GM23338 (cell line): ENCODE measurements around the gene S100A3. TPM values are rescaled to one million over a fixed set of nuclear protein-coding genes. Genes with fewer than 3 reads are reported as not detected.

Source experiments
- ATAC-seq: fragments of 200-7000 bp; cut with Tn5 transposase; 3 replicates; pipeline ENCODE4 v1.9.1; 2020
- DNase-seq: peaks from one replicate; pipeline ENCODE4 v3.0.0-alpha.2; 2015; ENCODE audit warnings: low spot score
- H2AFZ ChIP-seq: fragments of 200-600 bp; sonication (generic); 2 replicates; pipeline ENCODE4 v1.8.0; 2016; ENCODE audit warnings: antibody characterized with exemption, mild to moderate bottlenecking, moderate library complexity
- H3F3A ChIP-seq: fragments of 200-600 bp; sonication (generic); replicated peaks from 2 replicates; pipeline ENCODE4 v1.8.0; 2017; ENCODE audit warnings: antibody characterized with exemption, mixed run types, low read depth
- H3K27ac ChIP-seq: fragments of 200-600 bp; sonication (generic); 2 replicates; pipeline ENCODE4 v1.6.1; 2016; ENCODE audit warnings: low read depth
- H3K27me3 ChIP-seq: fragments of 200-600 bp; sonication (generic); 2 replicates; pipeline ENCODE4 v1.8.0; 2016; ENCODE audit warnings: mild to moderate bottlenecking, mixed run types, moderate library complexity; ENCODE audit not compliant: insufficient read depth
- H3K36me3 ChIP-seq: fragments of 200-600 bp; sonication (generic); 2 replicates; pipeline ENCODE4 v1.8.0; 2016; ENCODE audit warnings: mild to moderate bottlenecking; ENCODE audit not compliant: insufficient read depth
- H3K4me1 ChIP-seq: fragments of 200-600 bp; sonication (generic); 2 replicates; pipeline ENCODE4 v1.8.0; 2016; ENCODE audit warnings: mild to moderate bottlenecking, moderate library complexity; ENCODE audit not compliant: insufficient read depth
- H3K4me2 ChIP-seq: fragments of 200-600 bp; sonication (generic); 2 replicates; pipeline ENCODE4 v1.7.1; 2017; ENCODE audit warnings: mixed run types
- H3K4me3 ChIP-seq: fragments of 200-600 bp; sonication (generic); 2 replicates; pipeline ENCODE4 v1.6.1; 2016; ENCODE audit warnings: mixed run types
- H3K79me2 ChIP-seq: fragments of 200-600 bp; sonication (generic); replicated peaks from 2 replicates; pipeline ENCODE4 v1.8.0; 2017; ENCODE audit warnings: mild to moderate bottlenecking; ENCODE audit not compliant: insufficient read depth
- H3K9me2 ChIP-seq: fragments of 200-600 bp; sonication (generic); 2 replicates; pipeline ENCODE4 v1.8.0; 2017; ENCODE audit not compliant: insufficient read depth
- H4K20me1 ChIP-seq: fragments of 200-600 bp; sonication (generic); replicated peaks from 2 replicates; pipeline ENCODE4 v1.8.0; 2017; ENCODE audit warnings: mild to moderate bottlenecking; ENCODE audit not compliant: insufficient read depth
- H3K27ac Mint-ChIP-seq: 2 replicates; pipeline ENCODE4 v1.8.0; 2020; ENCODE audit warnings: inconsistent platforms, mild to moderate bottlenecking, moderate library complexity, mixed read lengths
- H3K27me3 Mint-ChIP-seq: 3 replicates; pipeline ENCODE4 v1.8.0; 2022; ENCODE audit warnings: low read depth, mild to moderate bottlenecking, moderate library complexity, mixed read lengths, inconsistent platforms; ENCODE audit not compliant: insufficient read depth, poor library complexity
- H3K36me3 Mint-ChIP-seq: 3 replicates; pipeline ENCODE4 v1.8.0; 2021; ENCODE audit warnings: low read depth, mild to moderate bottlenecking, inconsistent platforms, moderate library complexity, mixed read lengths
- H3K4me1 Mint-ChIP-seq: 3 replicates; pipeline ENCODE4 v1.8.0; 2020; ENCODE audit warnings: mild to moderate bottlenecking, inconsistent platforms, mixed read lengths
- H3K4me3 Mint-ChIP-seq: 3 replicates; pipeline ENCODE4 v1.8.0; 2021; ENCODE audit warnings: moderate library complexity, mild to moderate bottlenecking, inconsistent platforms, mixed read lengths
- H3K9me3 Mint-ChIP-seq: 3 replicates; pipeline ENCODE4 v1.8.0; 2020; ENCODE audit warnings: moderate library complexity, mild to moderate bottlenecking, inconsistent platforms, mixed read lengths
- CREB1 ChIP-seq: fragments of 250-450 bp; sonication (Bioruptor Pico); IDR thresholded peaks from 2 replicates; pipeline ENCODE4 v1.5.0; 2020; ENCODE audit warnings: low read depth, mild to moderate bottlenecking, moderate library complexity
- CTCF ChIP-seq, 2 experiments: fragments of 200-600 bp in 1 of 2; sonication (generic) in 1 of 2; conservative IDR thresholded peaks; 2 replicates each; pipeline versions ENCODE4 v1.5.1 to v1.6.1; 2016 to 2017; ENCODE audit warnings: antibody characterized with exemption in 2 of 2, low read depth in 2 of 2, mild to moderate bottlenecking in 2 of 2, moderate library complexity in 1 of 2
- ETS1 ChIP-seq: IDR thresholded peaks from 2 replicates; pipeline ENCODE4 v1.6.1; 2016; ENCODE audit warnings: antibody characterized with exemption
- EZH2 ChIP-seq: fragments of 200-600 bp; sonication (generic); IDR thresholded peaks from one replicate; pipeline ENCODE4 v1.8.0; 2017; ENCODE audit warnings: antibody characterized with exemption, mild to moderate bottlenecking, low read depth; ENCODE audit not compliant: unreplicated experiment
- EZH2phosphoT487 ChIP-seq: fragments of 200-600 bp; sonication (generic); IDR thresholded peaks from one replicate; pipeline ENCODE4 v1.8.1; 2018; ENCODE audit warnings: antibody characterized with exemption; ENCODE audit not compliant: unreplicated experiment
- JUNB ChIP-seq: IDR thresholded peaks from one replicate; pipeline ENCODE4 v1.6.1; 2016; ENCODE audit warnings: antibody characterized with exemption; ENCODE audit not compliant: unreplicated experiment
- NANOG ChIP-seq: IDR thresholded peaks from 2 replicates; pipeline ENCODE4 v1.6.1; 2016; ENCODE audit warnings: antibody characterized with exemption, borderline replicate concordance
- POLR2AphosphoS5 ChIP-seq: IDR thresholded peaks from 2 replicates; pipeline ENCODE4 v1.6.1; 2016; ENCODE audit warnings: antibody characterized with exemption, low read depth
- REST ChIP-seq: IDR thresholded peaks from one replicate; pipeline ENCODE4 v1.6.1; 2018; ENCODE audit warnings: antibody characterized with exemption; ENCODE audit not compliant: unreplicated experiment
- STAT1 ChIP-seq: IDR thresholded peaks from one replicate; pipeline ENCODE4 v1.6.1; 2016; ENCODE audit warnings: antibody characterized with exemption; ENCODE audit not compliant: unreplicated experiment
- ZNF114 ChIP-seq: fragments of 250-450 bp; sonication (Bioruptor Pico); IDR thresholded peaks from 2 replicates; pipeline ENCODE4 v1.5.0; 2020; ENCODE audit warnings: mild to moderate bottlenecking, moderate library complexity
- ZNF331 ChIP-seq: fragments of 250-450 bp; sonication (Bioruptor Pico); IDR thresholded peaks from 2 replicates; pipeline ENCODE4 v1.5.0; 2020; ENCODE audit warnings: low read depth, mild to moderate bottlenecking, moderate library complexity
- ZNF462 ChIP-seq: fragments of 250-450 bp; sonication (Bioruptor Pico); IDR thresholded peaks from 2 replicates; pipeline ENCODE4 v1.5.0; 2020; ENCODE audit warnings: mild to moderate bottlenecking, moderate library complexity
- polyA plus RNA-seq: library from polyadenylated mRNA; unstranded; fragments of >200 nt; fragmentation: Nextera tagmentation; extraction: Ambion mirVana; gene quantifications from 2 replicates; pipeline ENCODE4 v1.2.1, GENCODE V29; 2016
- total RNA-seq: library from RNA; depleted of rRNA; stranded (reverse); fragments of >200 nt; shearing (Covaris generic); gene quantifications from 2 replicates; pipeline ENCODE4 v1.2.3, GENCODE V29; 2014

The S100A3 gene
- total and polyA plus RNA-seq, 2 experiments from 2014 or later, result not detected

- TF ChIP-seq ZNF331 (CRISPR knock-in tag) (no peak), CTCF (conservative IDR thresholded peaks at IDR 0.05; ENCODE audit: low read depth in 2 of 2) (no peak), ZNF114 (CRISPR knock-in tag) (no peak), CREB1 (CRISPR knock-in tag) (no peak), REST (no peak), EZH2 (no peak), ETS1 (no peak), JUNB (no peak), NANOG (no peak), ZNF462 (CRISPR knock-in tag) (no peak), POLR2AphosphoS5 (no peak), STAT1 (no peak), EZH2phosphoT487 (no peak)
- DNase-seq, result no peak
- no peak for ATAC-seq
- Histone ChIP-seq H4K20me1 (no peaks in the 10 kb centered on the region), H3K79me2 (no peaks in the 10 kb centered on the region), H3K4me2 (peak overlapping the region; percentile 78), H3K9me2 (no peaks in the 10 kb centered on the region), H3K4me1 (peaks cover 32% of the 10 kb centered on the region), H2AFZ (peak overlapping the region; percentile 43), H3K27ac (no peak overlapping the region), H3K36me3 (no peaks in the 10 kb centered on the region), H3F3A (peaks cover 12% of the 10 kb centered on the region; the same call in 1 of the 2 replicates), H3K4me3 (peak overlapping the region; percentile 55), H3K27me3 (peaks cover 32% of the 10 kb centered on the region)
- H3K4me1 Mint-ChIP-seq, result peaks cover 40% of the 10 kb centered on the region
- peaks cover 33% of the 10 kb centered on the region for H3K27me3 Mint-ChIP-seq
- H3K9me3 Mint-ChIP-seq, result no peaks in the 10 kb centered on the region
- no peak overlapping the region for H3K27ac Mint-ChIP-seq
- H3K36me3 Mint-ChIP-seq, result no peaks in the 10 kb centered on the region; the same call in 2 of the 3 replicates
- peak overlapping the region; percentile 73 for H3K4me3 Mint-ChIP-seq
Measured at GRCh38 chr1:153532181-153532580, 16.9 kb downstream of the S100A3 start.
